Measurements from ENCODE around the gene STK35.

STK35 gene

GRCh38 chr20:2151858-2152281, 50.2 kb downstream of the STK35 start:
- Histone ChIP-seq H3K9ac (ENCODE audit: low read depth, low read length) (no peak overlapping the region), H3K4me1 (ENCODE audit: insufficient read depth, low read length) (peaks cover 12% of the 10 kb centered on the region), H3K36me3 (ENCODE audit: insufficient read depth, low read length) (no peaks in the 10 kb centered on the region), H3K9me3 (ENCODE audit: control insufficient read depth, insufficient read depth, low read length) (no peaks in the 10 kb centered on the region)

GRCh38 chr20:2152317-2152716, 50.7 kb downstream of the STK35 start:
- H3K9me3 ChIP-seq (ENCODE audit: control insufficient read depth, insufficient read depth, low read length) = no peaks in the 10 kb centered on the region
- peaks cover 12% of the 10 kb centered on the region for H3K4me1 ChIP-seq (ENCODE audit: insufficient read depth, low read length)
- H3K36me3 ChIP-seq (ENCODE audit: insufficient read depth, low read length) = no peaks in the 10 kb centered on the region
- H3K9ac ChIP-seq (ENCODE audit: low read depth, low read length) = no peak overlapping the region

GRCh38 chr20:2153326-2153725, 51.7 kb downstream of the STK35 start:
- H3K9ac ChIP-seq (ENCODE audit: low read depth, low read length) = no peak overlapping the region

GRCh38 chr20:2156224-2156623, 54.6 kb downstream of the STK35 start:
- no peak overlapping the region for H3K9ac ChIP-seq (ENCODE audit: low read depth, low read length)
- H3K36me3 ChIP-seq (ENCODE audit: insufficient read depth, low read length) = no peaks in the 10 kb centered on the region
- H3K4me1 ChIP-seq (ENCODE audit: insufficient read depth, low read length) = no peaks in the 10 kb centered on the region
- H3K9me3 ChIP-seq (ENCODE audit: control insufficient read depth, insufficient read depth, low read length) = no peaks in the 10 kb centered on the region

More at GRCh38 chr20:2153326-2153725, 51.7 kb downstream of the STK35 start:
- Histone ChIP-seq H3K4me1 (ENCODE audit: insufficient read depth, low read length) (peaks cover 12% of the 10 kb centered on the region), H3K36me3 (ENCODE audit: insufficient read depth, low read length) (no peaks in the 10 kb centered on the region), H3K9me3 (ENCODE audit: control insufficient read depth, insufficient read depth, low read length) (no peaks in the 10 kb centered on the region)

- no peak overlapping the region for H3K9ac ChIP-seq (ENCODE audit: low read depth, low read length)
- H3K4me1 ChIP-seq (ENCODE audit: insufficient read depth, low read length) = no peaks in the 10 kb centered on the region
- no peaks in the 10 kb centered on the region for H3K9me3 ChIP-seq (ENCODE audit: control insufficient read depth, insufficient read depth, low read length)
- no peaks in the 10 kb centered on the region for H3K36me3 ChIP-seq (ENCODE audit: insufficient read depth, low read length)
These were observed 55.3 kb downstream of the STK35 start for GRCh38 chr20:2156666-2157624.

- no peak overlapping the region for H3K9ac ChIP-seq (ENCODE audit: low read depth, low read length)
These were observed 60.6 kb downstream of the STK35 start for GRCh38 chr20:2162125-2162822.

GRCh38 chr20:2162823-2163166, 61.2 kb downstream of the STK35 start:
- Histone ChIP-seq H3K36me3 (ENCODE audit: insufficient read depth, low read length) (no peaks in the 10 kb centered on the region), H3K4me1 (ENCODE audit: insufficient read depth, low read length) (no peaks in the 10 kb centered on the region; the same call in 1 of the 2 replicates), H3K9ac (ENCODE audit: low read depth, low read length) (no peak overlapping the region), H3K9me3 (ENCODE audit: control insufficient read depth, insufficient read depth, low read length) (no peaks in the 10 kb centered on the region)

More at GRCh38 chr20:2162125-2162822, 60.6 kb downstream of the STK35 start:
- no peaks in the 10 kb centered on the region for H3K36me3 ChIP-seq (ENCODE audit: insufficient read depth, low read length)
- H3K4me1 ChIP-seq (ENCODE audit: insufficient read depth, low read length) = no peaks in the 10 kb centered on the region; the same call in 1 of the 2 replicates
- H3K9me3 ChIP-seq (ENCODE audit: control insufficient read depth, insufficient read depth, low read length) = no peaks in the 10 kb centered on the region

GRCh38 chr20:2163312-2163711, 61.7 kb downstream of the STK35 start:
- H3K9ac ChIP-seq (ENCODE audit: low read depth, low read length) = no peak overlapping the region
- no peaks in the 10 kb centered on the region; the same call in 1 of the 2 replicates for H3K4me1 ChIP-seq (ENCODE audit: insufficient read depth, low read length)
- H3K36me3 ChIP-seq (ENCODE audit: insufficient read depth, low read length) = no peaks in the 10 kb centered on the region
- H3K9me3 ChIP-seq (ENCODE audit: control insufficient read depth, insufficient read depth, low read length) = no peaks in the 10 kb centered on the region

- Histone ChIP-seq H3K9me3 (ENCODE audit: control insufficient read depth, insufficient read depth, low read length) (no peaks in the 10 kb centered on the region), H3K9ac (ENCODE audit: low read depth, low read length) (no peak overlapping the region), H3K36me3 (ENCODE audit: insufficient read depth, low read length) (no peaks in the 10 kb centered on the region), H3K4me1 (ENCODE audit: insufficient read depth, low read length) (no peaks in the 10 kb centered on the region; the same call in 1 of the 2 replicates)
These were observed 62.1 kb downstream of the STK35 start for GRCh38 chr20:2163757-2164156.

GRCh38 chr20:2164421-2164820, 62.8 kb downstream of the STK35 start:
- Histone ChIP-seq H3K9me3 (ENCODE audit: control insufficient read depth, insufficient read depth, low read length) (no peaks in the 10 kb centered on the region), H3K36me3 (ENCODE audit: insufficient read depth, low read length) (no peaks in the 10 kb centered on the region)

GRCh38 chr20:2164966-2165365, 63.3 kb downstream of the STK35 start:
- Histone ChIP-seq H3K9me3 (ENCODE audit: control insufficient read depth, insufficient read depth, low read length) (no peaks in the 10 kb centered on the region), H3K4me1 (ENCODE audit: insufficient read depth, low read length) (no peaks in the 10 kb centered on the region; the same call in 1 of the 2 replicates), H3K9ac (ENCODE audit: low read depth, low read length) (no peak overlapping the region), H3K36me3 (ENCODE audit: insufficient read depth, low read length) (no peaks in the 10 kb centered on the region)

More at GRCh38 chr20:2164421-2164820, 62.8 kb downstream of the STK35 start:
- Histone ChIP-seq H3K9ac (ENCODE audit: low read depth, low read length) (no peak overlapping the region), H3K4me1 (ENCODE audit: insufficient read depth, low read length) (no peaks in the 10 kb centered on the region; the same call in 1 of the 2 replicates)

GRCh38 chr20:2165871-2166270, 64.2 kb downstream of the STK35 start:
- H3K36me3 ChIP-seq (ENCODE audit: insufficient read depth, low read length) = no peaks in the 10 kb centered on the region
- no peak overlapping the region for H3K9ac ChIP-seq (ENCODE audit: low read depth, low read length)
- H3K4me1 ChIP-seq (ENCODE audit: insufficient read depth, low read length) = no peaks in the 10 kb centered on the region; the same call in 1 of the 2 replicates
- H3K9me3 ChIP-seq (ENCODE audit: control insufficient read depth, insufficient read depth, low read length) = no peaks in the 10 kb centered on the region

GRCh38 chr20:2167112-2167511, 65.5 kb downstream of the STK35 start:
- Histone ChIP-seq H3K36me3 (ENCODE audit: insufficient read depth, low read length) (no peaks in the 10 kb centered on the region), H3K9ac (ENCODE audit: low read depth, low read length) (no peak overlapping the region), H3K4me1 (ENCODE audit: insufficient read depth, low read length) (no peaks in the 10 kb centered on the region; the same call in 1 of the 2 replicates), H3K9me3 (ENCODE audit: control insufficient read depth, insufficient read depth, low read length) (no peaks in the 10 kb centered on the region)

GRCh38 chr20:2168946-2169345, 67.3 kb downstream of the STK35 start:
- no peaks in the 10 kb centered on the region; the same call in 1 of the 2 replicates for H3K4me1 ChIP-seq (ENCODE audit: insufficient read depth, low read length)
- H3K9me3 ChIP-seq (ENCODE audit: control insufficient read depth, insufficient read depth, low read length) = no peaks in the 10 kb centered on the region
- H3K9ac ChIP-seq (ENCODE audit: low read depth, low read length) = no peak overlapping the region
- no peaks in the 10 kb centered on the region for H3K36me3 ChIP-seq (ENCODE audit: insufficient read depth, low read length)

Measured in ES-I3 (cell line).